H1 (cell line): ENCODE results near the gene DHFR2. TPM values are rescaled to one million over a fixed set of nuclear protein-coding genes. Genes with fewer than 3 reads are reported as not detected.

Source experiments
- BACH1 ChIP-seq: IDR thresholded peaks from 2 replicates; pipeline ENCODE4 v1.6.1; 2012; ENCODE audit warnings: low read length, improper control_type of control experiment
- BCL11A ChIP-seq, 2 experiments: IDR thresholded peaks; one replicate each; pipeline ENCODE4 v1.6.1; 2011; ENCODE audit warnings: low read depth in 2 of 2, low read length in 2 of 2, mild to moderate bottlenecking in 2 of 2
- CBX5 ChIP-seq: fragments of 300-800, 300-1000 bp; sonication (generic); IDR thresholded peaks from 2 replicates; pipeline ENCODE4 v1.7.1; 2016; ENCODE audit warnings: antibody characterized with exemption, low read length, low read depth
- CBX8 ChIP-seq: fragments of 300-800, 300-1000 bp; sonication (generic); IDR thresholded peaks from 2 replicates; pipeline ENCODE4 v1.7.1; 2016; ENCODE audit warnings: low read depth, low read length, borderline replicate concordance
- CHD1 ChIP-seq: IDR thresholded peaks from 2 replicates; pipeline ENCODE4 v1.6.1; 2012; ENCODE audit warnings: low read depth, low read length, improper control_type of control experiment
- CHD7 ChIP-seq: fragments of 300-600 bp; sonication (generic); IDR thresholded peaks from 2 replicates; pipeline ENCODE4 v1.7.1; 2012; ENCODE audit warnings: low read length, moderate library complexity, mild to moderate bottlenecking, inconsistent platforms; ENCODE audit not compliant: insufficient replicate concordance
- HDAC6 ChIP-seq: IDR thresholded peaks from one replicate; pipeline ENCODE4 v1.7.1; 2012; ENCODE audit warnings: low read depth, mild to moderate bottlenecking, inconsistent platforms, low read length, moderate library complexity
- JUN ChIP-seq: IDR thresholded peaks from 2 replicates; pipeline ENCODE4 v1.6.1; 2011; ENCODE audit warnings: low read depth, mild to moderate bottlenecking, improper control_type of control experiment, low read length
- RXRA ChIP-seq: IDR thresholded peaks from 2 replicates; pipeline ENCODE4 v1.6.1; 2011; ENCODE audit warnings: low read depth, mild to moderate bottlenecking, low read length, moderate library complexity; ENCODE audit not compliant: insufficient read depth
- SIX5 ChIP-seq: IDR thresholded peaks from 2 replicates; pipeline ENCODE4 v1.6.1; 2011; ENCODE audit warnings: mild to moderate bottlenecking, low read depth, low read length
- polyA plus RNA-seq, 7 experiments: library from polyadenylated mRNA; depleted of rRNA in 3 of 7; stranded (reverse) in 5 of 7; unstranded in 2 of 7; fragments of >200 nt in 5 of 7; fragments of 200-250 nt in 2 of 7; gene quantifications; 1 replicate in 5 of 7; 2 replicates in 1 of 7; 4 replicates in 1 of 7; pipeline versions ENCODE4 v1.2.1 to v1.2.3, GENCODE V29; 2011 to 2013; ENCODE audit warnings: missing spikeins in 2 of 7, mixed read lengths in 2 of 7
- total RNA-seq: library from RNA; stranded (reverse); fragmentation: NEBNext Ultra II Directional; extraction: Animal tissue kit (Norgen Biotek cat#: 25700); gene quantifications from 2 replicates; pipeline ENCODE4 v1.2.1, GENCODE V29; 2021
- TF ChIP-seq, protein P1 (sequence below): IDR thresholded peaks from 2 replicates; pipeline ENCODE4 v1.6.1; 2012; ENCODE audit warnings: low read length, inconsistent platforms

The DHFR2 gene
- total and polyA plus RNA-seq, 2 of the 8 experiments (the other 6 are each of a cell fraction or from before 2014, with no cell fraction given) = 0.59 to 2.6 TPM

DNA sequence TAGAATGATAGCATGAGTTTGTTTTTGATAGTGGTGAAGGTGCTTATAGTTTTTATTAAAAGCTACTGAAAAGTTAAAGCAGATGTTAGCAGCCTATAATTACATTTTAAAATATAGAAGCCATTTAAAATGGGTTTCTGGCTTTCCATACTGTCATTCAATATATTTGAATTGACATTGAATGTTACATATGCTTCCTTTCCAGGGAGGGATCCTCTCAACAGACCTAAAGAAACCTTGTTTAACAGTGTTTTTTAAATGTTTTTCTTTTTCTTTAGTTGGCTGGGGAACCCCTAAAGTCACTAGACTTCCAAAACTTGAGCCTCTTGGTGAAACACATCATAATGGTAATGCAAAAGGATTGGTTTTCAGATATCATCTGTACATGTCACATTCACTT, 12.2 kb downstream of the DHFR2 start (continued):
- TF ChIP-seq CHD7 (no peak), CHD1 (no peak), BCL11A (IDR thresholded peaks at IDR 0.05; ENCODE audit: low read depth in 2 of 2, low read length in 2 of 2) (no peak), SIX5 (no peak), CBX5 (no peak), RXRA (no peak), HDAC6 (no peak), CBX8 (no peak), BACH1 (no peak), JUN (no peak)
- TF ChIP-seq, protein P1, sequence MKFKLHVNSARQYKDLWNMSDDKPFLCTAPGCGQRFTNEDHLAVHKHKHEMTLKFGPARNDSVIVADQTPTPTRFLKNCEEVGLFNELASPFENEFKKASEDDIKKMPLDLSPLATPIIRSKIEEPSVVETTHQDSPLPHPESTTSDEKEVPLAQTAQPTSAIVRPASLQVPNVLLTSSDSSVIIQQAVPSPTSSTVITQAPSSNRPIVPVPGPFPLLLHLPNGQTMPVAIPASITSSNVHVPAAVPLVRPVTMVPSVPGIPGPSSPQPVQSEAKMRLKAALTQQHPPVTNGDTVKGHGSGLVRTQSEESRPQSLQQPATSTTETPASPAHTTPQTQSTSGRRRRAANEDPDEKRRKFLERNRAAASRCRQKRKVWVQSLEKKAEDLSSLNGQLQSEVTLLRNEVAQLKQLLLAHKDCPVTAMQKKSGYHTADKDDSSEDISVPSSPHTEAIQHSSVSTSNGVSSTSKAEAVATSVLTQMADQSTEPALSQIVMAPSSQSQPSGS = no peak
